Fibroblast of mammary gland (primary cell): ENCODE data around the gene CP.
"Not testable (repeated sequence)": the region's sequence is repeated elsewhere in the genome, so short reads cannot be mapped to it uniquely, and the experiment has no call there.

Experiments used
- DNase-seq: peaks from one replicate; pipeline ENCODE4 v3.0.0-alpha.2; 2010; ENCODE audit warnings: low read depth
- H3K4me3 ChIP-seq: 2 replicates; pipeline ENCODE4 v1.5.1; 2011; ENCODE audit warnings: low read depth, mild to moderate bottlenecking, low read length, moderate library complexity; ENCODE audit not compliant: control insufficient read depth
- CTCF ChIP-seq: conservative IDR thresholded peaks from 2 replicates; pipeline ENCODE4 v1.5.1; 2011; ENCODE audit warnings: low read depth, low read length, inconsistent platforms; ENCODE audit not compliant: control insufficient read depth, insufficient read depth

The CP gene

DNA sequence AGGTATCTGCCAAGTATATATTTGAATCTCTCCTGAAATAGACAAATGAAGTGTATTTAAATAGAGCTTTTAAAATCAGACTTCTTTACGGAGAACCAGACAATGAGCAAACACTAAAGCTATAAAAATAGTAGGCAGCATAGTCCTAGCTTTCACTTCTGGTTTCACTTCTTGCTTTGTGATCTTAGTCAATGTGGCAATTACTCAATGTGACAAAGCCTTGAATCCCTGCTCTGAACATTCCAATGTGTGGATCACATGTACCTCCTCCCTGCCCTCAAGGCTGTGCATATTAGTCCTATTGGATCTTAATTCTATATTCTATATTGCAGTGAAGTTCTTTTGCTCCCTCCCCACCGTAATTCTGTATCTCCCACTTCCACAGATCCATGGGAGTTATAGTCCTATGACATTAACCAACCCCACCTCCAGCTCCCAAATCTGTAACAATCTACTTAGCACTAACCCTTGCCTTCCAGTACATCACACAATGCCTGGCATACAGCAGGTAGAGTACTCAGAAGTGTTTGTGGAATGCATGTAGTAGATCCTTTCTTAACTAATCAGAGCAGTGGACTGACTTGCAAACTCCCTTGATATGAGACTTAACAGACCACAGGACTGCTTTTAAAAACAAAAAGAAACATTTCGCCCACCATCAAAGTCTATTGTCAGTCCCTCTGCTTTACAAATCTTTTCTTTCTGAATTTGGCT, 24.3 kb upstream of the CP start:
- no peak for TF ChIP-seq CTCF
- H3K4me3 ChIP-seq: no peak overlapping the region
- peak; percentile 78 for DNase-seq

- DNase-seq: no peak
- H3K4me3 ChIP-seq: no peak overlapping the region
- no peak for TF ChIP-seq CTCF
Observed at GRCh38 chr3:149243540-149243939, 21.9 kb upstream of the CP start.

DNA sequence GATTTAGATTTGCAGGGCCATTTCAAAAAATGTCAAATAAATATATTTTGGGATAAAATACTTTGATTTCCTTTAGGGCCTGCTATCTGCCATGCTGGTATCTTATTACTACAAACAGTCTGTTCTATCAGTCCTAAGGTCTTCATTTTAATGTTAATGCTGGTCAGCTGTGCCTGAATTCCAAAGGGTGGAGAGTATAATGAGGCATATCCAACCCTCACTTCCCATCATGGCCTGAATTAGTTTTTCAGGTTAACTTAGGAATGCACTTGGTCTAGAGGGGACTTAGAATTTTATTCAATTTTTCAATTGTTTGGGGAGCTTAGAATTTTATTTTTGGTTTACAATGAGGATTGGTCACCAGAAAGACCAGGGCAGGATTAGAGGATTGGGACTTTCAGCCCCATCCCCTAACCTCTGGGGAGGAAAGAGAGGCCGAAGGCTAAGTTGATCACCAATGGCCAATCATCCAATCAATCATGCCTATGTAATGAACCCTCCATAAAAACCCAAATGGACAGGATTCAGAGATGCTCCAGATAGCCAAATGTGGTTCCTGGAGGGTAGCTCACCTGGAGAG, 17.8 kb upstream of the CP start:
- no peak for DNase-seq
- H3K4me3 ChIP-seq: no peak overlapping the region
- TF ChIP-seq CTCF: no peak

- not testable (repeated sequence) for DNase-seq, H3K4me3 ChIP-seq
Observed at GRCh38 chr3:149238268-149238667, 16.6 kb upstream of the CP start.

DNA sequence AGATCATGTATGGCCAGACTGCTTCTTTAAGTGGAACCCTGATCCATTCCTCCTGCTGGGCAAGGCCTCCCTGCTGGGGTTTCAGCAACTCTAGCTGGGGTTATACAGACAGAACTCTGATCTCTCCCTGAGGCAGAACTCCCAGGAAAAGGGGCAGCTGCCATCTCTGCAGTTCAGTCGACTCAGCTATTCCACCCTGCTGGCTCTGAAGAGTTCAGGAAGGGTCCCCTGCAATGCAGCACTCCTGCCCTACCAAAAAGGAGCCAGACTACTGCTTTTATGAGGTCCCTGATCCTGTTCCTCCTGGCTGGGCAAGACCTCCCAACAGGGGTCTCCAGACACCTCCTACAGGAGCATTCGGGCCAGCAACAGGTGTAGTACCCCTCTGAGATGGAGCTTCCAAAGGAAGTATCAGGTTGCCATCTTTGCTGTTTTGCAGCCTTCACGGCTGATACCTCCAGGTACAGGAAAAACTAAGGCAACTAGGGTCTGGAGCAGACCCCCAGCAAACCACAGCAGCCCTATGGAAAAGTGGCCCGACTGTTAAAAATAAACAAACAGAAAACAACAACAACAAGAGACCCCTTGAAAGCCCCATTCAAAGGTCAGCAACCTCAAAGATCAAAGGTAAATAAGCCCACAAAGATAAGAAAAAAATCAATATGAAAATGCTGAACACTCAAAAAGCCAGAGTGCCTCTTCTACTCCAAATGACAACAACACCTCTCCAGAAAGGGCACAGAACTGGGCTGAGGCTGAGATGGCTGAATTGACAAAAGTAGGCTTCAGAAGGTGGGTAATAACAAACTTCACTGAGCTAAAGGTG, 14.2 kb upstream of the CP start:
- H3K4me3 ChIP-seq: no peak overlapping the region
- TF ChIP-seq CTCF: no peak
- DNase-seq: no peak

DNA sequence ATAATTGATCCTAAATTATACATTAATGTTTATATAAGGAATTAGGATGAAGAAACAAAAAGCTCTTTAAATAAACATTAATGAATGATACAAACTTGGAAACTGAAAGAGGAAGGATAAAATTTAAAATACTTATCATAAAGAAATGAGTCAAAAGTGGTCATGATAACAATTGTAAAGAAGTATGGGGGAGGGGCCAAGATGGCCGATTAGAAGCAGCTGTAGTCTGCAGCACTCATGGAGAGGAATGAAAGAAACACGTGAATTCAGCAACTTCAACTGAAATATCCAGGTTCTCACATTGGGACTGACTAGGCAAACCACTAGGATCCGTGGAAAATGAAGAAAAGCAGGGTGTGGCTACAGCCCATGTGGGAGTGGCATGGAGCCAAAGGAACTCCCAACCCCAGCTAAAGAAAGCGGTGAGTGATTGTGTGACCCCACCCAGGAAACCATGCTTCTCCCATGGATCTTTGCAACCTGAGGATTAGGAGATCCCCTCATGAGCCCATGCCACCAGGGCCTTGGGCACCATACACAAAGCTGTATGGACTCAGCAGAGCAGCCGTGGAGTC, 13.1 kb upstream of the CP start:
- no peak overlapping the region for H3K4me3 ChIP-seq
- TF ChIP-seq CTCF: no peak
- peak; percentile 40 for DNase-seq

GRCh38 chr3:149233323-149233722, 11.7 kb upstream of the CP start:
- no peak for TF ChIP-seq CTCF
- no peak for DNase-seq

More at GRCh38 chr3:149233323-149233722, 11.7 kb upstream of the CP start:
- no peak overlapping the region for H3K4me3 ChIP-seq
